Uterus (tissue), 2 donors: ENCODE data around the gene GALNT11.
"Not testable (repeated sequence)": the region's sequence is repeated elsewhere in the genome, so short reads cannot be mapped to it uniquely, and the experiment has no call there.

Source experiments
- CTCF ChIP-seq, 4 experiments: fragments of 200-600 bp in 2 of 4; fragments of 450-650 bp in 2 of 4; sonication (generic) in 2 of 4; IDR thresholded peaks; one replicate each; pipeline ENCODE4 v1.5.1; 2016 to 2019; ENCODE audit warnings: antibody characterized with exemption in 4 of 4, mild to moderate bottlenecking in 2 of 4, moderate library complexity in 1 of 4
- POLR2A ChIP-seq, 2 donors: fragments of 450-650 bp; IDR thresholded peaks; one replicate each; pipeline ENCODE4 v1.6.1; 2016; ENCODE audit warnings: antibody characterized with exemption in 2 of 2, mild to moderate bottlenecking in 1 of 2, moderate library complexity in 1 of 2

GRCh38 chr7:152082073-152082721 lies 56.7 kb downstream of the GALNT11 start:
- not testable (repeated sequence) for TF ChIP-seq POLR2A, CTCF (IDR thresholded peaks at IDR 0.05)
